ENCODE measurements around the gene ATP8B1.
"Not testable (repeated sequence)": the region's sequence is repeated elsewhere in the genome, so short reads cannot be mapped to it uniquely, and the experiment has no call there.

The ATP8B1 gene

DNA sequence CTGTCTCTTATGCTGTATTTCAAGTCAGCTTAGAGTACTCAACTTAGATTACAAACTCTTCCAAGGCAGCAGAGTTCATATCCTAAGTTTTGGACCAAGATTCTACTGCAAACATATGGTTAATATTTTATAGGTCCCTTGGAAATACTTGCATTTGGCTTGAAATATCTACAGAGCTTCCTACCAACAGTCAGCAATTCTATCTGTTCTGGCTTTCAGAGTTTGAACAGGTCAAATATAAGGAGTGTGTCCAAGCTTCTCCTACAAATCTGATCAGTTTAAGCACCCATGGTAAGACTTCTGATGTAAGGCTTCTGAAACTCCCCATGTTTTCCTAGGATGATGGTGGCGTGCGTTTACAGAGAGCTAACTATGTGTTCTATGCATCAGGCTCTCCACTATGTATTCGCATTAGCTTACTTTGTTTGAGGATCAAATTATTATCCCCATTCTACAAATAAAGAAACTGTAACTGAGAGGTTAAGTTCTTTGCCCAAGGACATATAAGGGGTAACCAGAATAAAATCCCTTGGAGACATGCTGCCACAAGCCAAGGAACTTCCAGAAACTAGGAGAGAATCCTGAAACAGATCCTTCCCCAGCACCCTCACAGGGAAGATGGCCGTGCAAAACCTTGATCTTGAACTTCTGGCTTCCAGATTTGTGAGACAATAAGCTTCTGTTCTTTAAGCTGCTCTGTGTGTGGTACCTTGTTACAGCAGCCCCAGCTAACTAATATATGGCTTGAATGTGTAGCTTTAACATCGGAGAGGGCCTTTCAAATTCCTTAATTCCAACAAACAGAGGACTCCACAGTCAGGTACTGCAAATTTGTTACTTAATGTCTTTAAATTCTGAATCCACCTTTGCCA lies 55.1 kb downstream of the ATP8B1 start:
- TF ChIP-seq, protein P1, sequence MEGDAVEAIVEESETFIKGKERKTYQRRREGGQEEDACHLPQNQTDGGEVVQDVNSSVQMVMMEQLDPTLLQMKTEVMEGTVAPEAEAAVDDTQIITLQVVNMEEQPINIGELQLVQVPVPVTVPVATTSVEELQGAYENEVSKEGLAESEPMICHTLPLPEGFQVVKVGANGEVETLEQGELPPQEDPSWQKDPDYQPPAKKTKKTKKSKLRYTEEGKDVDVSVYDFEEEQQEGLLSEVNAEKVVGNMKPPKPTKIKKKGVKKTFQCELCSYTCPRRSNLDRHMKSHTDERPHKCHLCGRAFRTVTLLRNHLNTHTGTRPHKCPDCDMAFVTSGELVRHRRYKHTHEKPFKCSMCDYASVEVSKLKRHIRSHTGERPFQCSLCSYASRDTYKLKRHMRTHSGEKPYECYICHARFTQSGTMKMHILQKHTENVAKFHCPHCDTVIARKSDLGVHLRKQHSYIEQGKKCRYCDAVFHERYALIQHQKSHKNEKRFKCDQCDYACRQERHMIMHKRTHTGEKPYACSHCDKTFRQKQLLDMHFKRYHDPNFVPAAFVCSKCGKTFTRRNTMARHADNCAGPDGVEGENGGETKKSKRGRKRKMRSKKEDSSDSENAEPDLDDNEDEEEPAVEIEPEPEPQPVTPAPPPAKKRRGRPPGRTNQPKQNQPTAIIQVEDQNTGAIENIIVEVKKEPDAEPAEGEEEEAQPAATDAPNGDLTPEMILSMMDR (conservative IDR thresholded peaks at IDR 0.05; ENCODE audit: control insufficient read depth, insufficient read depth, low read depth, low read length) = no peak
- no peak for DNase-seq (ENCODE audit: low read depth)
- no peak overlapping the region for H3K4me3 ChIP-seq (ENCODE audit: control insufficient read depth, low read depth, low read length)

DNA sequence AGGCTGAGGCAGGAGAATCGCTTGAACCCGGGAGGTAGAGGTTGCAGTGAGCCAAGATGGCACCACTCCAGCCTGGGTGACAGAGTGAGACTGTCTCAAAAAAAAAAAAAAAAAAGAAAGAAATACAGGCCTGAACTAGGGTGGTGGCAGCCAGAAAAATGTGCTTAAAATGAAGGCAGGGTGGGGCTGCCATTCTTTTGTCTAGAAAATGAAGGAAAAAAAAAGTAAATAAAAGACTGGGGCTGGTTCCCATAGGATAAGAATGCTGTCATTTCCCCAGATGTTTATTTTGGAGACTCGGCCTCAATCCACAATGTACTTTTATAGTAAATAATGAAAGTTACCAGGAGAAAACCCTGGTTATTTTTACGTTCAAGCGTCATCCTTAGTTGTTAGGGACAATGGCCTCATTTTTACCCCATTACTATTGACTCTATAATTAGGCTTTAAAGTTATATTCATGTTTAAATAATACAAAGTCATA lies 58.9 kb downstream of the ATP8B1 start:
- TF ChIP-seq, protein P1 (conservative IDR thresholded peaks at IDR 0.05; ENCODE audit: control insufficient read depth, insufficient read depth, low read depth, low read length) = no peak
- no peak for DNase-seq (ENCODE audit: low read depth)
- no peak overlapping the region for H3K4me3 ChIP-seq (ENCODE audit: control insufficient read depth, low read depth, low read length)

DNA sequence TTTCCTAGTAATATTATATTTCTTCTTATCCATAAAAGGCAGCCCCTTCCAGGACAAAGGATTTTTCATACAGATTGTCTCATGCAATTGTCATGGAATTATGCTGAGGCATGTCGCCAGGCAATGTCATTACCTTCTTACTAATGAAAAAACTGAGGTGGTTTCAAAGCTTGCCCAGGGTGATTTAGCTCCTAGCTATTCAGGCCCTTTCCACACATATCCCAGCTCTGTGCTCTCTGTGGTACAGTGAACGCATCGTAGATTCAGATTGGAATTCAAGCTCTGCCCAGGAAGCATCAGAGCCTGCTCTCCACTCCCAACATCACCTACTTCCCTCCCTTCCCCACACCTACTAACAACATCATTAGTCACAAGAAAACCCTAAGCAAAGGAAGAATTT lies 60.1 kb downstream of the ATP8B1 start:
- DNase-seq (ENCODE audit: low read depth) = peak; percentile 65
- TF ChIP-seq, protein P1 (conservative IDR thresholded peaks at IDR 0.05; ENCODE audit: control insufficient read depth, insufficient read depth, low read depth, low read length) = no peak
- H3K4me3 ChIP-seq (ENCODE audit: control insufficient read depth, low read depth, low read length) = no peak overlapping the region

DNA sequence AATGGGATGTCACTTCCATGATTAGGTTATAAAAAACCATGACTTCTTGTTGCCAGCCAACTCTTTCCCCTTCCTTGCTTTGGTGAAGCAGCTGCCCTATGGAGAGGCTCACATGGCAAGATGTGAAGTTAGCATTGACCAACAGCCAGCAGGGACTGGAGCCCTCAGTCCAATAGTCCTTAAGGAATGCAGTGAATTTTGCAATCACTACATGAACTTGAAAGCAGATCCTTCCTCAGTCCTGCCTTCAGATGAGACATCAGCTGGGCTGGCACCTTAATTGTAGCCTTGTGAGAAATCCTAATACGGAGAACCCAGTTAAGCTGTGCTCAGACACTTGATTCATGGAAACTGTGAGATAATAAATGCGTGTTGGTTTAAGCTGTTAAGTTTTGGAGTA lies 61.8 kb downstream of the ATP8B1 start:
- TF ChIP-seq, protein P1 (conservative IDR thresholded peaks at IDR 0.05; ENCODE audit: control insufficient read depth, insufficient read depth, low read depth, low read length) = no peak
- DNase-seq (ENCODE audit: low read depth) = peak; percentile 47
- H3K4me3 ChIP-seq (ENCODE audit: control insufficient read depth, low read depth, low read length) = no peak overlapping the region

DNA sequence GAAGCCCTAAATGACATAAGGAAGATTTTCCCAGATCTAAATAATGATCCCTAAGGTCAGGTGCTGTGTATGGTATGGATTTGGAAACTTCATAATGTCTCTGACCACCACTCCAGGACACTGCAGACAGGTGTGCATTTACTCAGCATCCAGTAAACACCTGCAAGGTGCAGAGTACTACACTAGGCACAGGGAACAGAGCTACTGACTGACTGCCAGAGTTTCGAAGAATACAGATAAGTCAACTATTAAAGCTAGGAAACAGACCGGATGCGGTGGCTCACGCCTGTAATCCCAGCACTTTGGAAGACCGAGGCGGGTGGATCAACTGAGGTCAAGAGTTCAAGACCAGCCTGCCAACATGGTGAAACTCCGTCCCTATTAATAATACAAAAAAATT lies 65.0 kb downstream of the ATP8B1 start:
- TF ChIP-seq, protein P1 (conservative IDR thresholded peaks at IDR 0.05; ENCODE audit: control insufficient read depth, insufficient read depth, low read depth, low read length) = no peak
- DNase-seq (ENCODE audit: low read depth) = peak; percentile 46
- H3K4me3 ChIP-seq (ENCODE audit: control insufficient read depth, low read depth, low read length) = no peak overlapping the region

DNA sequence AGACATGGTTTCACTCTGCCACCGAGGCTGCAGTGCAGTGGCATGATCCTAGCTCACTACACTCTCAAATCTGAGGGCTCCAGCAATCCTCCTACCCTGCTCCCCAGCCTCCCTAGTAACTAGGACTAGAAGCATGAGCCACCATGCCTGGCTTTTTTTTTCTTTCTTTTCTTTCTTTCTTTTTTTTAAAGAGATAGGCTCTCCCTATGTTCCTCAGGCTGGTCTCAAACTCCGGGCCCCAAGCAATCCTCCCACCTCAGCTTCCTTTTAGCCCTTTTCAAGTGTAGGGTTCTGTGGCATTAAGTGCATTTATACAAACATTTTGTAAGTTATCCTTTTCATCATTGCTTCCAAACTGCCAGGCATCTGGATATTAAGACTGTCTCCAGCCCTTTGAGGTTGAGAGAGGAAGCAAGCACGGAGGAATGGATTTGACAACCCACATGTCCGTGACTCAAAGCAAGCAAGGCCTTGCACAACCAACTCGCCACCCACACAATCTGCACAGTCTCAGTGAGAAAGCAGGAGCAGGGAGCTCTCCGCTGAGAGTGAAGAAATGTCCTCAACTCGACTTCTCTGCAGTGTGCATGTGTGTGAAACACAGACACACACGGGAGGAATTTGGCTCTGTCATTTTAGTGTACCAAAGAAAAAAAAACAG lies 65.6 kb downstream of the ATP8B1 start:
- peak; percentile 99 for DNase-seq (ENCODE audit: low read depth)
- peak overlapping the region; percentile 26 for H3K4me3 ChIP-seq (ENCODE audit: control insufficient read depth, low read depth, low read length)
- TF ChIP-seq, protein P1 (conservative IDR thresholded peaks at IDR 0.05; ENCODE audit: control insufficient read depth, insufficient read depth, low read depth, low read length) = no peak

DNA sequence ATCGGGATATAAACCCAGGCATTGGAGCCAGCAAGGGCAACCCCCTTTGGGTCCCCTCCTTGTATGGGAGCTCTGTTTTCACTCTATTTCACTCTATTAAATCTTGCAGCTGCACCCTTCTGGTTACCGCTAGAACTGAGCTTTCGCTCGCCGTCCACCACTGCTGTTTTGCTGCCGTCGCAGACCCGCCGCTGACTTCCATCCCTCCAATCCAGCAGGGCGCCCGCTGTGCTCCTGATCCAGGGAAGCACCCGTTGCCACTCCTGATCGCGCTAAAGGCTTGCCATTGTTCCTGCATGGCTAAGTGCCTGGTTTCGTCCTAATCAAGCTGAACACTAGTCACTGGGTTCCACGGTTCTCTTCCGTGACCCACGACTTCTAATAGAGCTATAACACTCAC lies 68.1 kb downstream of the ATP8B1 start:
- H3K4me3 ChIP-seq (ENCODE audit: control insufficient read depth, low read depth, low read length); DNase-seq (ENCODE audit: low read depth): not testable (repeated sequence)

Measured in fibroblast of mammary gland (primary cell).